Measurements from ENCODE around the gene ARHGAP21. TPM values are rescaled to one million over a fixed set of nuclear protein-coding genes. Genes with fewer than 3 reads are reported as not detected.

ARHGAP21 gene
- total RNA-seq, 4 donors from 2014 or later: 83.2 to 118 (median 86.3) TPM

- WGBS, 2 donors: 0% methylated on average over 29 to 30 of the region's 84 CpGs
- Histone ChIP-seq H3K4me1 (peaks cover 26 to 33% of the 10 kb centered on the region in 2 donors), H3K27me3 (no peaks in the 10 kb centered on the region), H3K27ac (peak overlapping the region; percentile 93 to 98 (median 96)), H3K9me3 (no peaks in the 10 kb centered on the region), H3K4me3 (replicated peaks in 1 of 3) (peak overlapping the region; percentile 43 to 77 (median 73)), H3K36me3 (no peaks in the 10 kb centered on the region)
- TF ChIP-seq CTCF (IDR thresholded peaks at IDR 0.05) (no peak), POLR2A (IDR thresholded peaks at IDR 0.05) (peak in 1 of 2 donors; percentile 53)
- DNase-seq: peak; percentile 61 to 62
- intact Hi-C loops (cut with DNase I): loop anchor here (10.0 kb wide), 1 partner anchor 78 kb away; no protein-coding TSS in a partner anchor
Observed at GRCh38 chr10:24722676-24723385, 856 bp downstream of the ARHGAP21 start.

- Histone ChIP-seq H3K4me1 (peaks cover 26 to 33% of the 10 kb centered on the region in 2 donors), H3K27ac (peak overlapping the region; percentile 93 to 98 (median 96)), H3K4me3 (replicated peaks in 1 of 3) (peak overlapping the region; percentile 43 to 77 (median 73)), H3K27me3 (no peaks in the 10 kb centered on the region), H3K36me3 (no peaks in the 10 kb centered on the region), H3K9me3 (no peaks in the 10 kb centered on the region)
- intact Hi-C loops (cut with DNase I): loop anchor here (10.0 kb wide), 1 partner anchor 77 kb away; no protein-coding TSS in a partner anchor
- DNase-seq: no peak
- TF ChIP-seq POLR2A (IDR thresholded peaks at IDR 0.05): no peak
- no peak for TF ChIP-seq CTCF (IDR thresholded peaks at IDR 0.05)
- 7 to 11% methylated on average over 18 to 19 of the region's 19 CpGs for WGBS, 2 donors
Observed at GRCh38 chr10:24722131-24722675, 1.5 kb downstream of the ARHGAP21 start.

- H3K27me3 ChIP-seq: no peaks in the 10 kb centered on the region
- intact Hi-C loops (cut with DNase I): loop anchor here (10.0 kb wide), 1 partner anchor 77 kb away; no protein-coding TSS in a partner anchor
- WGBS, 2 donors: 18 to 22% methylated on average over 25 to 33 of the region's 35 CpGs
- H3K27ac ChIP-seq: peak overlapping the region in 2 of 3 donors; percentile 96 to 98
- H3K4me1 ChIP-seq: peaks cover 33 to 38% of the 10 kb centered on the region in 2 donors
- no peaks in the 10 kb centered on the region for H3K36me3 ChIP-seq
- TF ChIP-seq POLR2A (IDR thresholded peaks at IDR 0.05) (no peak), CTCF (IDR thresholded peaks at IDR 0.05) (no peak)
- H3K9me3 ChIP-seq: no peaks in the 10 kb centered on the region
- peak overlapping the region in 2 of 3 donors; percentile 7 to 77 for H3K4me3 ChIP-seq (replicated peaks in 1 of 3)
- peak; percentile 33 to 46 for DNase-seq
Observed at GRCh38 chr10:24721229-24722106, 2.2 kb downstream of the ARHGAP21 start.

- intact Hi-C loops (cut with DNase I): loop anchor here (10.0 kb wide), 1 partner anchor 75 kb away; no protein-coding TSS in a partner anchor
- 15 to 23% methylated on average over 2 of the region's 2 CpGs for WGBS, 2 donors
- Histone ChIP-seq H3K36me3 (no peaks in the 10 kb centered on the region), H3K27ac (no peak overlapping the region), H3K4me3 (replicated peaks in 1 of 3) (peak overlapping the region in 1 of 3 donors; percentile 77), H3K27me3 (no peaks in the 10 kb centered on the region), H3K9me3 (no peaks in the 10 kb centered on the region), H3K4me1 (peaks cover 38 to 48% of the 10 kb centered on the region in 2 donors)
- TF ChIP-seq CTCF (IDR thresholded peaks at IDR 0.05) (no peak), POLR2A (IDR thresholded peaks at IDR 0.05) (no peak)
- no peak for DNase-seq
Observed at GRCh38 chr10:24720096-24720495, 3.6 kb downstream of the ARHGAP21 start.

Data from thyroid gland (tissue), 4 donors.